Ectodermal cell (in vitro differentiated cells): ENCODE data around the gene NBAS.

ENCODE experiments used
- H3K27ac ChIP-seq: 2 replicates; pipeline ENCODE4 v1.7.0; 2013; ENCODE audit warnings: mild to moderate bottlenecking, low read depth, low read length; ENCODE audit not compliant: insufficient read depth, poor library complexity, severe bottlenecking
- H3K27me3 ChIP-seq: 2 replicates; pipeline ENCODE4 v1.7.0; 2013; ENCODE audit warnings: mild to moderate bottlenecking, low read length; ENCODE audit not compliant: insufficient read depth, control insufficient read depth, poor library complexity, severe bottlenecking
- H3K36me3 ChIP-seq: one replicate; pipeline ENCODE4 v1.7.0; 2013; ENCODE audit warnings: low read length; ENCODE audit not compliant: control insufficient read depth, insufficient read depth
- H3K4me1 ChIP-seq: one replicate; pipeline ENCODE4 v1.7.0; 2013; ENCODE audit warnings: low read length; ENCODE audit not compliant: control insufficient read depth, insufficient read depth
- H3K4me3 ChIP-seq: 2 replicates; pipeline ENCODE4 v1.7.0; 2013; ENCODE audit warnings: low read depth, low read length, control low read depth; ENCODE audit not compliant: insufficient read depth
- H3K9me3 ChIP-seq: 2 replicates; pipeline ENCODE4 v1.7.0; 2013; ENCODE audit warnings: mild to moderate bottlenecking, low read length, moderate library complexity; ENCODE audit not compliant: control insufficient read depth
- WGBS, 2 experiments: methylation state at CpG; one replicate each; pipeline ENCODE4 v1.1.7; 2013; ENCODE audit warnings: missing lambda C conversion rate in 2 of 2; 5-methylcytosine and 5-hydroxymethylcytosine counted together

NBAS gene

GRCh38 chr2:15602393-15602792, 41.3 kb upstream of the NBAS start:
- Histone ChIP-seq H3K27ac (no peak overlapping the region), H3K36me3 (peaks cover 66% of the 10 kb centered on the region), H3K4me1 (no peaks in the 10 kb centered on the region), H3K4me3 (no peak overlapping the region), H3K9me3 (no peaks in the 10 kb centered on the region), H3K27me3 (no peaks in the 10 kb centered on the region)
- WGBS, 2 experiments: 93 to 98% methylated on average over 8 of the region's 8 CpGs

GRCh38 chr2:15601681-15602080, 40.5 kb upstream of the NBAS start:
- Histone ChIP-seq H3K27ac (no peak overlapping the region), H3K9me3 (no peaks in the 10 kb centered on the region), H3K27me3 (no peaks in the 10 kb centered on the region), H3K36me3 (peaks cover 62% of the 10 kb centered on the region), H3K4me1 (no peaks in the 10 kb centered on the region), H3K4me3 (no peak overlapping the region)
- 86 to 100% methylated on average over 1 of the region's 1 CpG for WGBS, 2 experiments

GRCh38 chr2:15599994-15600393, 38.9 kb upstream of the NBAS start:
- peaks cover 50% of the 10 kb centered on the region for H3K36me3 ChIP-seq
- no peaks in the 10 kb centered on the region for H3K9me3 ChIP-seq
- no peaks in the 10 kb centered on the region for H3K4me1 ChIP-seq
- H3K27me3 ChIP-seq: no peaks in the 10 kb centered on the region
- no peak overlapping the region for H3K4me3 ChIP-seq
- WGBS, 2 experiments: 92 to 100% methylated on average over 1 of the region's 1 CpG
- no peak overlapping the region for H3K27ac ChIP-seq

- Histone ChIP-seq H3K4me3 (no peak overlapping the region), H3K27me3 (no peaks in the 10 kb centered on the region), H3K9me3 (no peaks in the 10 kb centered on the region), H3K4me1 (peaks cover 4% of the 10 kb centered on the region), H3K27ac (no peak overlapping the region), H3K36me3 (peaks cover 25% of the 10 kb centered on the region)
- WGBS, 2 experiments: 91 to 95% methylated on average over 4 of the region's 4 CpGs
Measured at GRCh38 chr2:15596968-15597367, 35.8 kb upstream of the NBAS start.

- Histone ChIP-seq H3K36me3 (peaks cover 22% of the 10 kb centered on the region), H3K27ac (no peak overlapping the region), H3K27me3 (no peaks in the 10 kb centered on the region), H3K4me3 (no peak overlapping the region), H3K4me1 (peaks cover 5% of the 10 kb centered on the region), H3K9me3 (no peaks in the 10 kb centered on the region)
- 91 to 93% methylated on average over 2 of the region's 2 CpGs for WGBS, 2 experiments
Measured at GRCh38 chr2:15596350-15596749, 35.2 kb upstream of the NBAS start.

GRCh38 chr2:15595936-15596335, 34.8 kb upstream of the NBAS start:
- 95 to 96% methylated on average over 4 of the region's 4 CpGs for WGBS, 2 experiments
- Histone ChIP-seq H3K9me3 (no peaks in the 10 kb centered on the region), H3K27me3 (no peaks in the 10 kb centered on the region), H3K4me1 (peaks cover 9% of the 10 kb centered on the region), H3K36me3 (peaks cover 20% of the 10 kb centered on the region), H3K27ac (no peak overlapping the region), H3K4me3 (no peak overlapping the region)

GRCh38 chr2:15595342-15595905, 34.3 kb upstream of the NBAS start:
- H3K27me3 ChIP-seq: no peaks in the 10 kb centered on the region
- H3K4me1 ChIP-seq: peaks cover 9% of the 10 kb centered on the region
- no peak overlapping the region for H3K27ac ChIP-seq
- WGBS, 2 experiments: 97 to 98% methylated on average over 5 to 6 of the region's 6 CpGs
- peaks cover 18% of the 10 kb centered on the region for H3K36me3 ChIP-seq
- no peak overlapping the region for H3K4me3 ChIP-seq
- H3K9me3 ChIP-seq: no peaks in the 10 kb centered on the region

- H3K4me3 ChIP-seq: no peak overlapping the region
- no peak overlapping the region for H3K27ac ChIP-seq
- peaks cover 10% of the 10 kb centered on the region for H3K36me3 ChIP-seq
- no peaks in the 10 kb centered on the region for H3K9me3 ChIP-seq
- 86 to 91% methylated on average over 5 of the region's 5 CpGs for WGBS, 2 experiments
- H3K4me1 ChIP-seq: peaks cover 9% of the 10 kb centered on the region
- no peaks in the 10 kb centered on the region for H3K27me3 ChIP-seq
Measured at GRCh38 chr2:15594291-15595256, 33.4 kb upstream of the NBAS start.

GRCh38 chr2:15593327-15593705, 32.2 kb upstream of the NBAS start:
- H3K27ac ChIP-seq: no peak overlapping the region
- H3K27me3 ChIP-seq: no peaks in the 10 kb centered on the region
- no peaks in the 10 kb centered on the region for H3K9me3 ChIP-seq
- H3K4me3 ChIP-seq: no peak overlapping the region
- peaks cover 9% of the 10 kb centered on the region for H3K4me1 ChIP-seq
- WGBS, 2 experiments: 96 to 97% methylated on average over 3 of the region's 3 CpGs
- H3K36me3 ChIP-seq: peaks cover 10% of the 10 kb centered on the region

GRCh38 chr2:15591692-15592463, 30.7 kb upstream of the NBAS start, which contains the start of gene DDX1:
Gene DDX1, plus strand, starts transcription at chr2:15591868. Its CDS starts 66 bp downstream, at chr2:15591934.
- Histone ChIP-seq H3K4me1 (peaks cover 9% of the 10 kb centered on the region), H3K27ac (peak within 1 kb of the TSS; percentile 71), H3K4me3 (peak within 1 kb of the TSS; percentile 73), H3K9me3 (no peaks in the 10 kb centered on the region), H3K27me3 (no peaks in the 10 kb centered on the region), H3K36me3 (peaks cover 3% of the 10 kb centered on the region)
- 0 to 1% methylated on average over 67 to 68 of the region's 68 CpGs for WGBS, 2 experiments
